GM10248 (cell line): ENCODE results near the gene COL23A1.

Experiments
- CTCF ChIA-PET: fragments of 300-600 bp; sonication (Branson Sonifier 250); formaldehyde crosslinking; extraction: SDS; loops from one replicate; lab custom pipeline; 2021; ENCODE audit warnings: antibody characterized with exemption; lab: Yijun Ruan, JAX
- POLR2A ChIA-PET: fragments of 350-650 bp; sonication (Branson Sonifier 250); formaldehyde crosslinking; extraction: SDS; loops from one replicate; lab custom pipeline; 2020; ENCODE audit warnings: antibody characterized with exemption; lab: Yijun Ruan, JAX
- DNase-seq: peaks from one replicate; pipeline ENCODE4 v3.0.0; 2012; ENCODE audit errors: extremely low spot score
- CTCF ChIP-seq: IDR thresholded peaks from 2 replicates; pipeline ENCODE4 v1.5.1; 2012; ENCODE audit warnings: mild to moderate bottlenecking, low read depth; ENCODE audit errors: extremely low read depth, missing control alignments, control extremely low read depth

Gene COL23A1

GRCh38 chr5:178356431-178356872, 233.7 kb downstream of the COL23A1 start:
- POLR2A ChIA-PET: no interaction called here
- CTCF ChIA-PET: no interaction called here
- DNase-seq: no peak
- no peak for TF ChIP-seq CTCF

- ChIA-PET POLR2A (no interaction called here), CTCF (interaction anchor here (1.4 kb wide), 1 partner anchor 17 kb away, joined by 4 read pairs; no protein-coding TSS in a partner anchor)
- TF ChIP-seq CTCF: no peak
- no peak for DNase-seq
These were observed 234.5 kb downstream of the COL23A1 start for GRCh38 chr5:178355671-178356070.

GRCh38 chr5:178353461-178353860, 236.7 kb downstream of the COL23A1 start:
- DNase-seq: no peak
- CTCF ChIA-PET: no interaction called here
- POLR2A ChIA-PET: no interaction called here
- TF ChIP-seq CTCF: no peak

GRCh38 chr5:178352035-178352349, 238.2 kb downstream of the COL23A1 start:
- POLR2A ChIA-PET: no interaction called here
- no peak for TF ChIP-seq CTCF
- CTCF ChIA-PET: interaction anchor here (1.0 to 1.9 kb wide), 2 partner anchors 12 kb away, joined by 3 to 5 read pairs; no protein-coding TSS in a partner anchor
- no peak for DNase-seq

GRCh38 chr5:178351221-178352034, 238.8 kb downstream of the COL23A1 start:
- DNase-seq: no peak
- no peak for TF ChIP-seq CTCF
- POLR2A ChIA-PET: no interaction called here
- CTCF ChIA-PET: interaction anchor here (1.0 to 1.9 kb wide), 2 partner anchors 11 to 13 kb away, joined by 3 to 5 read pairs; no protein-coding TSS in a partner anchor

- no peak for TF ChIP-seq CTCF
- DNase-seq: no peak
- ChIA-PET CTCF (interaction anchor here (1.9 kb wide), 1 partner anchor 10 kb away, joined by 5 read pairs; no protein-coding TSS in a partner anchor), POLR2A (no interaction called here)
These were observed 239.6 kb downstream of the COL23A1 start for GRCh38 chr5:178350361-178351220.
